ENCODE results near the gene DCLK3.

DCLK3 gene

GRCh38 chr3:36666166-36666565 is 98.2 kb downstream of the DCLK3 start:
- DNase-seq: no peak

- DNase-seq: no peak
These were observed 100.6 kb downstream of the DCLK3 start for GRCh38 chr3:36663666-36664291.

GRCh38 chr3:36662626-36663025 is 101.7 kb downstream of the DCLK3 start:
- no peak for DNase-seq

Data from NCI-H187 (cell line).